ENCODE results near the gene ATAD1.

DNA sequence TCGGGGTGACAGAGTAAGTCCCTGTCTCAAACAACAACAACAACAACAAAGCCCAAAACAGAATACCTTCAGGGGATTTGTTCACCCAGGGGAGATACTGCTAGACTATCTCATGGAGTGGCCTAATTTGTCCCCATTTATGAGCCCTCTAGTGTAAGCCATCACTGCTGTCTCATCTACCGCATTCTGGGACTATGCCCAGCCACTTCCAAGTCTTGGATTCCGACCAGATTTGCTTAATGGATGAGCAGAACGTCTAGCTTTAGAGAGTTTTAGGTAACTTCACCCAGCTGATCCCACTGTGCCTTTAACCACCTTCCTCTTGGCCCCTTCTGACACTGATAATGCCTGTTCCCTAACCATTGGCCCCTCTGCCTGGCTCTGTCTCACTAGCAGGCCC is 111.3 kb downstream of the ATAD1 start:
- TF ChIP-seq, protein P1, sequence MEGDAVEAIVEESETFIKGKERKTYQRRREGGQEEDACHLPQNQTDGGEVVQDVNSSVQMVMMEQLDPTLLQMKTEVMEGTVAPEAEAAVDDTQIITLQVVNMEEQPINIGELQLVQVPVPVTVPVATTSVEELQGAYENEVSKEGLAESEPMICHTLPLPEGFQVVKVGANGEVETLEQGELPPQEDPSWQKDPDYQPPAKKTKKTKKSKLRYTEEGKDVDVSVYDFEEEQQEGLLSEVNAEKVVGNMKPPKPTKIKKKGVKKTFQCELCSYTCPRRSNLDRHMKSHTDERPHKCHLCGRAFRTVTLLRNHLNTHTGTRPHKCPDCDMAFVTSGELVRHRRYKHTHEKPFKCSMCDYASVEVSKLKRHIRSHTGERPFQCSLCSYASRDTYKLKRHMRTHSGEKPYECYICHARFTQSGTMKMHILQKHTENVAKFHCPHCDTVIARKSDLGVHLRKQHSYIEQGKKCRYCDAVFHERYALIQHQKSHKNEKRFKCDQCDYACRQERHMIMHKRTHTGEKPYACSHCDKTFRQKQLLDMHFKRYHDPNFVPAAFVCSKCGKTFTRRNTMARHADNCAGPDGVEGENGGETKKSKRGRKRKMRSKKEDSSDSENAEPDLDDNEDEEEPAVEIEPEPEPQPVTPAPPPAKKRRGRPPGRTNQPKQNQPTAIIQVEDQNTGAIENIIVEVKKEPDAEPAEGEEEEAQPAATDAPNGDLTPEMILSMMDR (IDR thresholded peaks at IDR 0.05; ENCODE audit: low read length) = no peak
- TF ChIP-seq EZH2 (IDR thresholded peaks at IDR 0.05; ENCODE audit: borderline replicate concordance, low read length) = no peak

Data from OCI-LY1 (cell line).